ENCODE measurements around the gene JAG1.
"Not testable (repeated sequence)": the region's sequence is repeated elsewhere in the genome, so short reads cannot be mapped to it uniquely, and the experiment has no call there.

The JAG1 gene

GRCh38 chr20:10637563-10637962 is 36.2 kb downstream of the JAG1 start:
- DNase-seq (ENCODE audit: low read depth in 2 of 2): no peak

GRCh38 chr20:10637031-10637559 is 36.7 kb downstream of the JAG1 start:
- no peak for DNase-seq (ENCODE audit: low read depth in 2 of 2)

- no peak for DNase-seq (ENCODE audit: low read depth in 2 of 2)
Measured at GRCh38 chr20:10636326-10636818, 37.4 kb downstream of the JAG1 start.

- DNase-seq (ENCODE audit: low read depth in 2 of 2): no peak
Measured at GRCh38 chr20:10635476-10636208, 38.2 kb downstream of the JAG1 start.

- no peak for DNase-seq (ENCODE audit: low read depth in 2 of 2)
Measured at GRCh38 chr20:10634683-10635411, 39.0 kb downstream of the JAG1 start.

- DNase-seq (ENCODE audit: low read depth in 2 of 2): no peak
Measured at GRCh38 chr20:10634211-10634610, 39.6 kb downstream of the JAG1 start.

GRCh38 chr20:10633718-10634117 is 40.1 kb downstream of the JAG1 start:
- no peak for DNase-seq (ENCODE audit: low read depth in 2 of 2)

- no peak for DNase-seq (ENCODE audit: low read depth in 2 of 2)
Measured at GRCh38 chr20:10632721-10633509, 40.9 kb downstream of the JAG1 start.

GRCh38 chr20:10631126-10631525 is 42.7 kb downstream of the JAG1 start:
- DNase-seq (ENCODE audit: low read depth in 2 of 2): no peak

- DNase-seq (ENCODE audit: low read depth in 2 of 2): no peak
Measured at GRCh38 chr20:10629946-10630650, 43.7 kb downstream of the JAG1 start.

- DNase-seq (ENCODE audit: low read depth in 2 of 2): no peak
Measured at GRCh38 chr20:10626896-10627295, 46.9 kb downstream of the JAG1 start.

GRCh38 chr20:10625641-10626040 is 48.2 kb downstream of the JAG1 start:
- no peak for DNase-seq (ENCODE audit: low read depth in 2 of 2)

GRCh38 chr20:10622657-10623418 is 51.0 kb downstream of the JAG1 start:
- DNase-seq (ENCODE audit: low read depth in 2 of 2): no peak

- no peak for DNase-seq (ENCODE audit: low read depth in 2 of 2)
Measured at GRCh38 chr20:10621149-10621548, 52.6 kb downstream of the JAG1 start.

- DNase-seq (ENCODE audit: low read depth in 2 of 2): no peak
Measured at GRCh38 chr20:10619427-10619826, 54.4 kb downstream of the JAG1 start.

GRCh38 chr20:10618611-10619245 is 55.1 kb downstream of the JAG1 start:
- DNase-seq (ENCODE audit: low read depth in 2 of 2): no peak

- DNase-seq (ENCODE audit: low read depth in 2 of 2): not testable (repeated sequence)
Measured at GRCh38 chr20:10617549-10618133, 56.2 kb downstream of the JAG1 start.

- DNase-seq (ENCODE audit: low read depth in 2 of 2): no peak
Measured at GRCh38 chr20:10616212-10616611, 57.6 kb downstream of the JAG1 start.

GRCh38 chr20:10613911-10614310 is 59.9 kb downstream of the JAG1 start:
- no peak for DNase-seq (ENCODE audit: low read depth in 2 of 2)

- DNase-seq (ENCODE audit: low read depth in 2 of 2): not testable (repeated sequence)
Measured at GRCh38 chr20:10613426-10613825, 60.4 kb downstream of the JAG1 start.
